Measurements from ENCODE around the gene HAO1.

DNA sequence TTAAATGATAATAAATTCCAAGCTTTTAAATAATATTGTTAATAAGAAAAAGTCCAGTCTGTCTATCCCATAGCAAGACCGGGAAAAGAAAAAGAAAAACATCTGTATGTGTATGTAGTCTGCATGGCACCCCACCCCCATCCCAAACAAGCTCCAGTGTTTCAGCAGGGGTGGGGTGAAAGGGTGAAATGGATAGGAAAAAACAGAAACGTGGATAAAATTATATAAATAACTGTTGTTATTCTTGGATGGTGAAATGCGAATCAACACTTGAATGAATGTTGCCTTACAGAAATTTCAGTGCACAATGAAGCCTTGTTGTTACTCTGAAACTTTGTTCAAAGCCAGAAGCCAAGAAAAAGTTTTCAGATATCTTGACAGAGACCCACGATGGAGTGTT, 31.4 kb downstream of the HAO1 start:
- TF ChIP-seq, protein P1, sequence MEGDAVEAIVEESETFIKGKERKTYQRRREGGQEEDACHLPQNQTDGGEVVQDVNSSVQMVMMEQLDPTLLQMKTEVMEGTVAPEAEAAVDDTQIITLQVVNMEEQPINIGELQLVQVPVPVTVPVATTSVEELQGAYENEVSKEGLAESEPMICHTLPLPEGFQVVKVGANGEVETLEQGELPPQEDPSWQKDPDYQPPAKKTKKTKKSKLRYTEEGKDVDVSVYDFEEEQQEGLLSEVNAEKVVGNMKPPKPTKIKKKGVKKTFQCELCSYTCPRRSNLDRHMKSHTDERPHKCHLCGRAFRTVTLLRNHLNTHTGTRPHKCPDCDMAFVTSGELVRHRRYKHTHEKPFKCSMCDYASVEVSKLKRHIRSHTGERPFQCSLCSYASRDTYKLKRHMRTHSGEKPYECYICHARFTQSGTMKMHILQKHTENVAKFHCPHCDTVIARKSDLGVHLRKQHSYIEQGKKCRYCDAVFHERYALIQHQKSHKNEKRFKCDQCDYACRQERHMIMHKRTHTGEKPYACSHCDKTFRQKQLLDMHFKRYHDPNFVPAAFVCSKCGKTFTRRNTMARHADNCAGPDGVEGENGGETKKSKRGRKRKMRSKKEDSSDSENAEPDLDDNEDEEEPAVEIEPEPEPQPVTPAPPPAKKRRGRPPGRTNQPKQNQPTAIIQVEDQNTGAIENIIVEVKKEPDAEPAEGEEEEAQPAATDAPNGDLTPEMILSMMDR (IDR thresholded peaks at IDR 0.05; ENCODE audit: low read length): no peak
- TF ChIP-seq EZH2 (optimal IDR thresholded peaks at IDR 0.05; ENCODE audit: low read depth, low read length): no peak
- TF ChIP-seq EZH2phosphoT487 (IDR thresholded peaks at IDR 0.05; ENCODE audit: low read length): no peak

All from MM.1S (cell line).